ENCODE measurements around the gene SEZ6. TPM values are rescaled to one million over a fixed set of nuclear protein-coding genes. Genes with fewer than 3 reads are reported as not detected.

Gene SEZ6
- total RNA-seq, 1 donor from 2014 or later: 10.1 TPM

DNA sequence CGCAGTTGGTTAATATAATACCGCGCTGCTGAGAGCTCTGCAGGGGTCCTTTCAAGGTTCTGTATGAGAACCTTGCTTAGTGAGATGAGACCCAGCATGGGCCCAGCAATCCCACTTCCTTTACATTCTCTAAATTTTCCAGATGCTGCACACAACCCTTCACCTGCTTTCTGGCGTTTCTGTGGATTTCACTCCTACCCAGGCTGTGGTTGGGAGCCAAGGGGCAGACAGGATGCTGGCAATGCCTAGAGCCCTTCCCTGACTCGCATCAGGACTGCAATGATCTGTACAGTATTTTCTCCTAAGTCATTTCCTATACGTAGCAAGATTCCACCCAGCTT lies 27.0 kb upstream of the SEZ6 start:
- H3K4me1 Mint-ChIP-seq (ENCODE audit: low read depth): no peaks in the 10 kb centered on the region
- DNase-seq (ENCODE audit: low spot score, unreplicated experiment): no peak
- no peak overlapping the region for H3K27ac Mint-ChIP-seq
- no peak overlapping the region for H3K4me3 Mint-ChIP-seq (ENCODE audit: low read depth)
- peaks cover 11% of the 10 kb centered on the region for H3K9me3 Mint-ChIP-seq (ENCODE audit: low read depth)
- peaks cover 2% of the 10 kb centered on the region for H3K36me3 Mint-ChIP-seq (ENCODE audit: insufficient read depth)
- TF ChIP-seq, protein P1, sequence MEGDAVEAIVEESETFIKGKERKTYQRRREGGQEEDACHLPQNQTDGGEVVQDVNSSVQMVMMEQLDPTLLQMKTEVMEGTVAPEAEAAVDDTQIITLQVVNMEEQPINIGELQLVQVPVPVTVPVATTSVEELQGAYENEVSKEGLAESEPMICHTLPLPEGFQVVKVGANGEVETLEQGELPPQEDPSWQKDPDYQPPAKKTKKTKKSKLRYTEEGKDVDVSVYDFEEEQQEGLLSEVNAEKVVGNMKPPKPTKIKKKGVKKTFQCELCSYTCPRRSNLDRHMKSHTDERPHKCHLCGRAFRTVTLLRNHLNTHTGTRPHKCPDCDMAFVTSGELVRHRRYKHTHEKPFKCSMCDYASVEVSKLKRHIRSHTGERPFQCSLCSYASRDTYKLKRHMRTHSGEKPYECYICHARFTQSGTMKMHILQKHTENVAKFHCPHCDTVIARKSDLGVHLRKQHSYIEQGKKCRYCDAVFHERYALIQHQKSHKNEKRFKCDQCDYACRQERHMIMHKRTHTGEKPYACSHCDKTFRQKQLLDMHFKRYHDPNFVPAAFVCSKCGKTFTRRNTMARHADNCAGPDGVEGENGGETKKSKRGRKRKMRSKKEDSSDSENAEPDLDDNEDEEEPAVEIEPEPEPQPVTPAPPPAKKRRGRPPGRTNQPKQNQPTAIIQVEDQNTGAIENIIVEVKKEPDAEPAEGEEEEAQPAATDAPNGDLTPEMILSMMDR (IDR thresholded peaks at IDR 0.05; ENCODE audit: unreplicated experiment): no peak
- H3K27me3 Mint-ChIP-seq: peaks cover 51% of the 10 kb centered on the region

DNA sequence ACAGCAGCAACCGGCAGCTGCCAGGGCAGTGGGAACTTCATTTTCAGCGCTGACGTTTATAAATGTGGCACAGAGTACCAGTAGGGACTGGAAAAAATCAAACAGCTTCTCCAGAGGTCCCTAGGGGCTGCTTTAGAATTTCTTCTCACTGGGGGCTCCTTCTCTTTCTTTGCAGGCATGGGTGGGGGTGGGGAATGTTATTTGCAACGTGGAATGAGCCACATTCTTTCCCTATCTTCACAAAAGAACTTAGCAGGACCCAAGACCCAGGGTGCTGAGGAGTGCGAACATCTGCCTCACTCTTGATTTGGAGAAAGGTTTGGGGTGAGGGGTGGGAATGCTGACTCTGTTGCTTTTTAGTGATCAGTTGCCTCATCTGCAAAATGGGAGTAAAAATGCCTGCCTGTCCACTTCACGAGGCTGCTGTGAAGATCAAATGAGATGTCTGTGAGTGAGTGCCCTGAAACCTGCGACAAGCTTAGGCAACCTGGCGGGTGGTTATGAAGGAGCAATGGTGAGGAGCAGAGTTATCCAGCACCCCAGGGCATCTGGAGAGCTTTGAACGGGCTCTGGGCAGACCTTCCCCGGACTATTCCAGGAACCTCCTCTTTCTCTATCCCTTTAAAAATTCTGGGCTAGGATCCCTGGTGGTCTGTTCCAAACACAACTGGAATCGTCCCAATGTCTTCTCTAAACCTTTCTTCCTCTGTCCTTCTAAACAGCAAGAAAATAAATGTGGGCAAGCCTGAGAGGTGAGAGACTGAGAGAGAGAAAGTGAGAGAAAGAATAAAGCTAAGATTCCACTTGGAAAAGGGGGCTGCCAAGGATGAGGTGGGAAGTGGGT lies 26.4 kb upstream of the SEZ6 start:
- peaks cover 2% of the 10 kb centered on the region for H3K36me3 Mint-ChIP-seq (ENCODE audit: insufficient read depth)
- no peak overlapping the region for H3K4me3 Mint-ChIP-seq (ENCODE audit: low read depth)
- H3K27ac Mint-ChIP-seq: no peak overlapping the region
- no peak for DNase-seq (ENCODE audit: low spot score, unreplicated experiment)
- peaks cover 11% of the 10 kb centered on the region for H3K9me3 Mint-ChIP-seq (ENCODE audit: low read depth)
- H3K27me3 Mint-ChIP-seq: peaks cover 57% of the 10 kb centered on the region
- H3K4me1 Mint-ChIP-seq (ENCODE audit: low read depth): no peaks in the 10 kb centered on the region
- TF ChIP-seq, protein P1 (IDR thresholded peaks at IDR 0.05; ENCODE audit: unreplicated experiment): no peak

DNA sequence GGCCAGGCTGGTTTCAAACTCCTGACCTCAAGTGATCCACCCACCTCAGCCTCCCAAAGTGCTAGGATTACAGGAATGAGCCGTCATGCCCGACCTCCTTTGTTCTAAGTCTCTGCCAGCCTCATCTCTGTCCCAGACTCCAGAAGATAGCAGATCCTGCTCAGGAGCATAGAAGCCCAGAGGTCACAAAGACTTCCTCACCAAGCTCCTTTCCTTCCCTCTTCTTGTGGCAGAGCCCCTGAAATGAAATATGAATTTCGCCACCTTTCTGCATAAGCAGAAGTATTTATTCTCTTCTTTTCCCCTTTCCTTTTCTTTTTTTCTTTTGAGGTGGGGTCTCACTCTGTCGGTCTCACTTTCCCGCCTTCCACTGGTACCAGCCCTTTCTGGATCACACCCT lies 25.7 kb upstream of the SEZ6 start:
- peaks cover 2% of the 10 kb centered on the region for H3K36me3 Mint-ChIP-seq (ENCODE audit: insufficient read depth)
- H3K27ac Mint-ChIP-seq: no peak overlapping the region
- DNase-seq (ENCODE audit: low spot score, unreplicated experiment): no peak
- TF ChIP-seq, protein P1 (IDR thresholded peaks at IDR 0.05; ENCODE audit: unreplicated experiment): no peak
- H3K27me3 Mint-ChIP-seq: peaks cover 61% of the 10 kb centered on the region
- peaks cover 11% of the 10 kb centered on the region for H3K9me3 Mint-ChIP-seq (ENCODE audit: low read depth)
- no peak overlapping the region for H3K4me3 Mint-ChIP-seq (ENCODE audit: low read depth)
- no peaks in the 10 kb centered on the region for H3K4me1 Mint-ChIP-seq (ENCODE audit: low read depth)

DNA sequence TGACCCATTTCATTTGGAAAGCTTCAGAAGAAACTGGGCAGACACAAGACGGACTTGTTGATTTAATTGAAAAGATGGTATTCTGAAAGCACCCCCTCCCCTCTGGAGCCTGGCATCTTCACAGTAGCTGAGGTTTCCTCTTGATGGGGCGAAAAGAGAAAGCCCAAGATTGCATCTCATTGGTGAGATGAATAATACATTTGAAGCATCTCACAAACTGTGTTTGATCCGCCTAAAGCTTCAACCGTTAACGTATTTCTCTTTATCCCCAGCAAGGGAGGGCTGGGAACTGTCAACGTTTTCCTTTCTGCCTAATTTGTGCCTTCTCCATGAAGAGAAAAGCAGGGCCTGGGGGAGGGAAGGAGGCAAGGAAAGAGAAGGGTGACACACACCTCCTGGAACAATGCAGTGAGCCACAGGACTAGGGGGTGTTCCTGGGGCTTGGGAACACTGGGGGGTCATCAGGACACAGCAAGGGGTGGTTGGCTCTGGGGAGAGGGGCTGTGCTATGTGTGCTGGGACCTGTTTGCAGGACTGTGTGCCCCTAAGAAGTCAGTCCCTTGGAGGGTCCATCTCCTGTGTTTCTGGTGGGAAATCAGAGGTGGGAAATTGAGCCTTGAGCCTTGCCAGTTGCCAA lies 18.6 kb upstream of the SEZ6 start:
- DNase-seq (ENCODE audit: low spot score, unreplicated experiment): no peak
- H3K27ac Mint-ChIP-seq: no peak overlapping the region
- no peaks in the 10 kb centered on the region for H3K36me3 Mint-ChIP-seq (ENCODE audit: insufficient read depth)
- no peaks in the 10 kb centered on the region for H3K9me3 Mint-ChIP-seq (ENCODE audit: low read depth)
- H3K4me1 Mint-ChIP-seq (ENCODE audit: low read depth): peaks cover 2% of the 10 kb centered on the region
- no peak overlapping the region for H3K4me3 Mint-ChIP-seq (ENCODE audit: low read depth)
- H3K27me3 Mint-ChIP-seq: peaks cover 70% of the 10 kb centered on the region
- TF ChIP-seq, protein P1 (IDR thresholded peaks at IDR 0.05; ENCODE audit: unreplicated experiment): no peak

DNA sequence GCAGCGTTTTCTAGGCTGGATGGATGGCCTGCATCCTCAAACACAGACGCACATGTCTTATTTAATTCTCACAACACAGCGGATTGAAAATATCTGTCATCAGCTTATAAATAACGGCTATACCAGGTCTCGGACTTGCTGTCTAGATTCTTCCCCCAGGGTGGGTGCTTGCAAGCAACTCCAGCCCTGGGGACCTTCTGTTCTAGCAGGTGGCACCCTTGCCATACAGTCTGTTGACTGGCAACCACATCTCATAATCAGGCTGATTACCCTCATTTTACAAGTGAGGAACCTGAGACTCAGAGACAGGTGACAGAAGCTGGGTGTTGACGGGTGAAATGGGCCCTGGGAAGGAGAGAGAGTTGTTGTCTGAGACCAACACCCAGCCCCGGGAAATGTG lies 16.2 kb upstream of the SEZ6 start:
- Mint-ChIP-seq H3K27me3 (peaks cover 71% of the 10 kb centered on the region), H3K4me3 (ENCODE audit: low read depth) (no peak overlapping the region)

More for the DNA sequence above, 16.2 kb upstream of the SEZ6 start:
- no peaks in the 10 kb centered on the region for H3K9me3 Mint-ChIP-seq (ENCODE audit: low read depth)
- peaks cover 5% of the 10 kb centered on the region for H3K4me1 Mint-ChIP-seq (ENCODE audit: low read depth)
- TF ChIP-seq, protein P1 (IDR thresholded peaks at IDR 0.05; ENCODE audit: unreplicated experiment): no peak
- no peak for DNase-seq (ENCODE audit: low spot score, unreplicated experiment)
- H3K27ac Mint-ChIP-seq: no peak overlapping the region
- no peaks in the 10 kb centered on the region for H3K36me3 Mint-ChIP-seq (ENCODE audit: insufficient read depth)

Data from progenitor cell of endocrine pancreas (in vitro differentiated cells).